Transverse colon (tissue), 4 donors: ENCODE results near the gene SRPRA. TPM values are rescaled to one million over a fixed set of nuclear protein-coding genes. Genes with fewer than 3 reads are reported as not detected.

ENCODE experiments used
- DNase-seq: peaks from one replicate; pipeline ENCODE4 v3.0.0-alpha.2; 2019
- H3K27ac ChIP-seq, 4 donors: fragments of 200-600 bp; sonication (generic); 2 replicates each; pipeline ENCODE4 v1.5.1; 2016 to 2018; ENCODE audit warnings: inconsistent platforms in 4 of 4
- H3K27me3 ChIP-seq: fragments of 200-600 bp; sonication (generic); 2 replicates; pipeline ENCODE4 v1.5.1; 2017; ENCODE audit warnings: inconsistent platforms
- H3K36me3 ChIP-seq, 4 donors: fragments of 200-600 bp; sonication (generic); 2 replicates each; pipeline ENCODE4 v1.5.1; 2017 to 2019; ENCODE audit warnings: inconsistent platforms in 4 of 4
- H3K4me1 ChIP-seq, 4 donors: fragments of 200-600 bp; sonication (generic); 2 replicates each; pipeline ENCODE4 v1.5.1; 2017 to 2020; ENCODE audit warnings: inconsistent platforms in 4 of 4
- H3K4me3 ChIP-seq, 4 donors: fragments of 200-600 bp; sonication (generic); 1 replicate in 1 of 4; 2 replicates in 3 of 4; pipeline versions ENCODE4 v1.5.1 to v1.6.1; 2017 to 2019; ENCODE audit warnings: inconsistent platforms in 4 of 4
- H3K9me3 ChIP-seq, 2 donors: fragments of 200-600 bp; sonication (generic); 2 replicates each; pipeline ENCODE4 v1.5.1; 2017 to 2019; ENCODE audit warnings: inconsistent platforms in 2 of 2
- CTCF ChIP-seq, 5 experiments: fragments of 200-600 bp in 3 of 5; fragments of 450-650 bp in 2 of 5; sonication (generic) in 3 of 5; IDR thresholded peaks; 1 replicate in 2 of 5; 2 replicates in 3 of 5; pipeline ENCODE4 v1.5.1; 2016 to 2017; ENCODE audit warnings: antibody characterized with exemption in 5 of 5, inconsistent platforms in 3 of 5, mild to moderate bottlenecking in 2 of 5, moderate library complexity in 1 of 5
- EP300 ChIP-seq: sonication (generic); formaldehyde crosslinking; IDR thresholded peaks from one replicate; pipeline ENCODE4 v1.6.1; 2017; ENCODE audit warnings: antibody characterized with exemption, low read depth
- POLR2A ChIP-seq: fragments of 450-650 bp; IDR thresholded peaks from one replicate; pipeline ENCODE4 v1.6.1; 2016; ENCODE audit warnings: antibody characterized with exemption, mild to moderate bottlenecking, moderate library complexity
- POLR2AphosphoS5 ChIP-seq, 3 donors: sonication (generic); formaldehyde crosslinking; IDR thresholded peaks; one replicate each; pipeline ENCODE4 v1.6.1; 2016; ENCODE audit warnings: antibody characterized with exemption in 3 of 3
- WGBS, 2 donors: methylation state at CpG; one replicate each; pipeline ENCODE4 v1.1.5; 2018; ENCODE audit warnings: low coverage in 1 of 2; 5-methylcytosine and 5-hydroxymethylcytosine counted together
- in situ Hi-C, 4 donors: fragments of 200-750 bp; cut with MboI; loops; one replicate each; pipeline versions ENCODE4 v1.15.0 to v1.15.1; 2017; ENCODE audit warnings: low sequenced_read_pairs in 3 of 4, low pct_ligation_motif_present in 1 of 4, low pct_unique_long_range_greater_than_20kb in 1 of 4
- intact Hi-C: fragments of 100-400 bp; cut with DNase I; formaldehyde crosslinking; loops from one replicate; pipeline ENCODE4 v1.15.1; 2023; ENCODE audit warnings: low total_unique reads
- total RNA-seq, 4 donors: library from RNA; depleted of rRNA; stranded (reverse); fragments of >200 nt; gene quantifications; one replicate each; pipeline ENCODE4 v1.1.0, GENCODE V29; 2016

The SRPRA gene
- total RNA-seq, 4 donors from 2014 or later = 18.9 to 66.5 (median 63.5) TPM

- Histone ChIP-seq H3K27ac (no peak overlapping the region), H3K9me3 (no peaks in the 10 kb centered on the region), H3K4me1 (no peaks in the 10 kb centered on the region), H3K27me3 (no peaks in the 10 kb centered on the region), H3K36me3 (peaks cover 0 to 26% (median 10%) of the 10 kb centered on the region in 4 donors), H3K4me3 (no peak overlapping the region)
- 91% methylated on average over 2 of the region's 2 CpGs; no CpG with 5 or more reads in 1 of the 2 donors for WGBS, 2 donors
- TF ChIP-seq POLR2AphosphoS5 (IDR thresholded peaks at IDR 0.05) (no peak), CTCF (IDR thresholded peaks at IDR 0.05) (no peak), EP300 (no peak), POLR2A (no peak)
- in situ Hi-C loops = no loop called here
- intact Hi-C loops = no loop called here
- DNase-seq = no peak
These were observed 22.1 kb downstream of the SRPRA start for GRCh38 chr11:126246636-126247035.

GRCh38 chr11:126233391-126233790, 35.3 kb downstream of the SRPRA start:
- intact Hi-C loops = no loop called here
- Histone ChIP-seq H3K27me3 (no peaks in the 10 kb centered on the region), H3K27ac (no peak overlapping the region), H3K9me3 (no peaks in the 10 kb centered on the region), H3K4me1 (peaks cover 0 to 21% (median 7%) of the 10 kb centered on the region in 4 donors), H3K4me3 (no peak overlapping the region), H3K36me3 (peaks cover 0 to 30% (median 9%) of the 10 kb centered on the region in 4 donors)
- in situ Hi-C loops = no loop called here
- DNase-seq = no peak
- WGBS, 2 donors = 93 to 100% methylated on average over 1 to 4 of the region's 4 CpGs
- TF ChIP-seq CTCF (IDR thresholded peaks at IDR 0.05) (no peak), EP300 (no peak), POLR2A (no peak), POLR2AphosphoS5 (IDR thresholded peaks at IDR 0.05) (no peak)

GRCh38 chr11:126232683-126233082, 36.0 kb downstream of the SRPRA start:
- Histone ChIP-seq H3K4me3 (no peak overlapping the region), H3K36me3 (peaks cover 0 to 27% (median 6%) of the 10 kb centered on the region in 4 donors), H3K27me3 (no peaks in the 10 kb centered on the region), H3K27ac (no peak overlapping the region), H3K4me1 (peaks cover 0 to 21% (median 7%) of the 10 kb centered on the region in 4 donors), H3K9me3 (no peaks in the 10 kb centered on the region)
- intact Hi-C loops (no loop called here), in situ Hi-C loops (no loop called here)
- WGBS, 2 donors = 86 to 88% methylated on average over 3 of the region's 3 CpGs
- DNase-seq = no peak
- no peak for TF ChIP-seq EP300
- TF ChIP-seq CTCF (IDR thresholded peaks at IDR 0.05) = no peak
- no peak for TF ChIP-seq POLR2AphosphoS5 (IDR thresholded peaks at IDR 0.05)
- TF ChIP-seq POLR2A = no peak

GRCh38 chr11:126231725-126232459, 36.8 kb downstream of the SRPRA start:
- H3K9me3 ChIP-seq = no peaks in the 10 kb centered on the region
- TF ChIP-seq CTCF (IDR thresholded peaks at IDR 0.05) = no peak
- TF ChIP-seq POLR2AphosphoS5 (IDR thresholded peaks at IDR 0.05) = peak in 1 of 3 donors; percentile 13
- H3K27me3 ChIP-seq = no peaks in the 10 kb centered on the region
- 50 to 60% methylated on average over 6 of the region's 6 CpGs for WGBS, 2 donors
- H3K27ac ChIP-seq = peak overlapping the region in 1 of 4 donors; percentile 21
- intact Hi-C loops = no loop called here
- no peak for DNase-seq
- H3K4me3 ChIP-seq = no peak overlapping the region
- H3K4me1 ChIP-seq = peaks cover 0 to 21% (median 7%) of the 10 kb centered on the region in 4 donors
- in situ Hi-C loops = no loop called here
- H3K36me3 ChIP-seq = peaks cover 0 to 27% (median 6%) of the 10 kb centered on the region in 4 donors
